Upper lobe of left lung (tissue), 4 donors: ENCODE results near the gene LAG3.

Experiments
- EP300 ChIP-seq, 4 donors: sonication (generic); formaldehyde crosslinking; IDR thresholded peaks; one replicate each; pipeline ENCODE4 v1.5.1; 2017; ENCODE audit warnings: antibody characterized with exemption in 4 of 4, control low read depth in 2 of 4
- POLR2AphosphoS5 ChIP-seq, 2 donors: sonication (generic); formaldehyde crosslinking; IDR thresholded peaks; one replicate each; pipeline ENCODE4 v1.5.1; 2017; ENCODE audit warnings: antibody characterized with exemption in 2 of 2
- TF ChIP-seq, protein P1 (sequence below), 6 experiments: fragments of 450-650 bp in 4 of 6; fragments of 200-600 bp in 2 of 6; sonication (generic) in 2 of 6; IDR thresholded peaks; one replicate each; pipeline ENCODE4 v1.5.1; 2016 to 2019; ENCODE audit warnings: antibody characterized with exemption in 6 of 6

DNA sequence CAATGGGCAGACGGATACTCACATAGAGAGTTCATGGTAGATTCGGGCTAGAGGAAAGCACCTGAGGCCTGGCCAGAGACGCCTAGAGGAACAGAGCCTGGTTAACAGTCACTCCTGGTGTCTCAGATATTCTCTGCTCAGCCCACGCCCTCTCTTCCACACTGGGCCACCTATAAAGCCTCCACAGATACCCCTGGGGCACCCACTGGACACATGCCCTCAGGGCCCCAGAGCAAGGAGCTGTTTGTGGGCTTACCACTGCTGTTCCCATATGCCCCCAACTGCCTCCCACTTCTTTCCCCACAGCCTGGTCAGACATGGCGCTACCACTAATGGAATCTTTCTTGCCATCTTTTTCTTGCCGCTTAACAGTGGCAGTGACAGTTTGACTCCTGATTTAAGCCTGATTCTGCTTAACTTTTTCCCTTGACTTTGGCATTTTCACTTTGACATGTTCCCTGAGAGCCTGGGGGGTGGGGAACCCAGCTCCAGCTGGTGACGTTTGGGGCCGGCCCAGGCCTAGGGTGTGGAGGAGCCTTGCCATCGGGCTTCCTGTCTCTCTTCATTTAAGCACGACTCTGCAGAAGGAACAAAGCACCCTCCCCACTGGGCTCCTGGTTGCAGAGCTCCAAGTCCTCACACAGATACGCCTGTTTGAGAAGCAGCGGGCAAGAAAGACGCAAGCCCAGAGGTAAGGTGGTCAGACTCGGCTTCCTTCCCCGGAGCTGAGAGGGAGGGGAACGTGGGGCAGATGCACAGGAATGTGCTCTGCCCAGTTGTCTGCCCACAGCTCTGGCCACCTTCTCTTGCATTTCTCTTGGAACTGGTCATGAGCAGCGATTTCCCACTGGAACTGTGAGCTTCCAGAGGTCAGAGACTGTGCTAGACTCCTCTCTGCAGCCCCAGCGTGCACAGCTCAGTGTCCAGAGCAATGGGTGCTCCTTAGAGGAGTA lies 16.9 kb downstream of the LAG3 start, which contains the start of gene CD4:
- TF ChIP-seq, protein P1, sequence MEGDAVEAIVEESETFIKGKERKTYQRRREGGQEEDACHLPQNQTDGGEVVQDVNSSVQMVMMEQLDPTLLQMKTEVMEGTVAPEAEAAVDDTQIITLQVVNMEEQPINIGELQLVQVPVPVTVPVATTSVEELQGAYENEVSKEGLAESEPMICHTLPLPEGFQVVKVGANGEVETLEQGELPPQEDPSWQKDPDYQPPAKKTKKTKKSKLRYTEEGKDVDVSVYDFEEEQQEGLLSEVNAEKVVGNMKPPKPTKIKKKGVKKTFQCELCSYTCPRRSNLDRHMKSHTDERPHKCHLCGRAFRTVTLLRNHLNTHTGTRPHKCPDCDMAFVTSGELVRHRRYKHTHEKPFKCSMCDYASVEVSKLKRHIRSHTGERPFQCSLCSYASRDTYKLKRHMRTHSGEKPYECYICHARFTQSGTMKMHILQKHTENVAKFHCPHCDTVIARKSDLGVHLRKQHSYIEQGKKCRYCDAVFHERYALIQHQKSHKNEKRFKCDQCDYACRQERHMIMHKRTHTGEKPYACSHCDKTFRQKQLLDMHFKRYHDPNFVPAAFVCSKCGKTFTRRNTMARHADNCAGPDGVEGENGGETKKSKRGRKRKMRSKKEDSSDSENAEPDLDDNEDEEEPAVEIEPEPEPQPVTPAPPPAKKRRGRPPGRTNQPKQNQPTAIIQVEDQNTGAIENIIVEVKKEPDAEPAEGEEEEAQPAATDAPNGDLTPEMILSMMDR (IDR thresholded peaks at IDR 0.05), result no peak
- TF ChIP-seq EP300 (IDR thresholded peaks at IDR 0.05), result no peak
- peak; percentile 56 to 57 for TF ChIP-seq POLR2AphosphoS5 (IDR thresholded peaks at IDR 0.05)
